ENCODE results near the gene ALDH4A1. TPM values are rescaled to one million over a fixed set of nuclear protein-coding genes. Genes with fewer than 3 reads are reported as not detected.

Gene ALDH4A1
- total and polyA plus RNA-seq, 2 experiments from 2014 or later, result 11.3 to 33.8 TPM

DNA sequence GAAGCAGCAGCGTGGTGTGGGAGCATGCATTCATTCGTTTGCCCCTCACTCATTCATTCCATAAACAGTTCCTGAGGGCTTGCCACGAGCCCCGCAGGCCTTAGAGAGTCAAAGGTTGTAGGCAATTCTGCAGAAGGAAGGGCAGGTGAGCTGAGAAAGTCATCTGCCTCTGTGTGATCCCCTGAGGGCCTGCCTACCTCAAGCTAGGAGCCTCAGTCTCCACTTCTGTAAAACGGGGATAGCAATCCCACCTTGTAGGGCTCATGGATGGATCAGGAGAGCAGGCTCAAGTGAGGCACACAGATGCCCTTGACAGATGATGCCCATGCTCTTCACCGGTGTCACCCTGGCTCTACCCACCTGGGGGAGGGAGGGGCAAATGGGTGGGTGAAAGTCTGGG is 26.6 kb upstream of the ALDH4A1 start:
- Mint-ChIP-seq H3K9me3 (peaks cover 3% of the 10 kb centered on the region; the same call in 2 of the 3 replicates), H3K4me3 (no peak overlapping the region), H3K27ac (no peak overlapping the region), H3K4me1 (peaks cover 26% of the 10 kb centered on the region), H3K36me3 (ENCODE audit: low read depth) (peaks cover 2% of the 10 kb centered on the region; the same call in 1 of the 3 replicates), H3K27me3 (ENCODE audit: insufficient read depth, low read depth, poor library complexity) (peaks cover 12% of the 10 kb centered on the region)
- Histone ChIP-seq H2AFZ (no peak overlapping the region), H3K27me3 (ENCODE audit: insufficient read depth) (no peaks in the 10 kb centered on the region), H3K4me2 (no peak overlapping the region), H3K4me3 (no peak overlapping the region), H3K36me3 (ENCODE audit: insufficient read depth) (no peaks in the 10 kb centered on the region), H3F3A (replicated peaks; ENCODE audit: low read depth) (no peaks in the 10 kb centered on the region), H4K20me1 (replicated peaks; ENCODE audit: insufficient read depth) (no peaks in the 10 kb centered on the region; the same call in 1 of the 2 replicates), H3K79me2 (replicated peaks; ENCODE audit: insufficient read depth) (no peaks in the 10 kb centered on the region), H3K9me2 (ENCODE audit: insufficient read depth) (no peaks in the 10 kb centered on the region), H3K27ac (ENCODE audit: low read depth) (no peak overlapping the region), H3K4me1 (ENCODE audit: insufficient read depth) (no peaks in the 10 kb centered on the region)
- ATAC-seq (no peak), DNase-seq (ENCODE audit: low spot score) (no peak)
- TF ChIP-seq ZNF462 (CRISPR knock-in tag; IDR thresholded peaks at IDR 0.05), result no peak
- no peak for TF ChIP-seq CREB1 (CRISPR knock-in tag; IDR thresholded peaks at IDR 0.05; ENCODE audit: low read depth)
- TF ChIP-seq NANOG (IDR thresholded peaks at IDR 0.05; ENCODE audit: borderline replicate concordance), result no peak
- TF ChIP-seq, protein P1, sequence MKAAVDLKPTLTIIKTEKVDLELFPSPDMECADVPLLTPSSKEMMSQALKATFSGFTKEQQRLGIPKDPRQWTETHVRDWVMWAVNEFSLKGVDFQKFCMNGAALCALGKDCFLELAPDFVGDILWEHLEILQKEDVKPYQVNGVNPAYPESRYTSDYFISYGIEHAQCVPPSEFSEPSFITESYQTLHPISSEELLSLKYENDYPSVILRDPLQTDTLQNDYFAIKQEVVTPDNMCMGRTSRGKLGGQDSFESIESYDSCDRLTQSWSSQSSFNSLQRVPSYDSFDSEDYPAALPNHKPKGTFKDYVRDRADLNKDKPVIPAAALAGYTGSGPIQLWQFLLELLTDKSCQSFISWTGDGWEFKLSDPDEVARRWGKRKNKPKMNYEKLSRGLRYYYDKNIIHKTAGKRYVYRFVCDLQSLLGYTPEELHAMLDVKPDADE (IDR thresholded peaks at IDR 0.05), result no peak
- TF ChIP-seq ZNF331 (CRISPR knock-in tag; IDR thresholded peaks at IDR 0.05; ENCODE audit: low read depth), result no peak
- TF ChIP-seq EZH2phosphoT487 (IDR thresholded peaks at IDR 0.05; ENCODE audit: unreplicated experiment), result no peak
- TF ChIP-seq, protein P2, sequence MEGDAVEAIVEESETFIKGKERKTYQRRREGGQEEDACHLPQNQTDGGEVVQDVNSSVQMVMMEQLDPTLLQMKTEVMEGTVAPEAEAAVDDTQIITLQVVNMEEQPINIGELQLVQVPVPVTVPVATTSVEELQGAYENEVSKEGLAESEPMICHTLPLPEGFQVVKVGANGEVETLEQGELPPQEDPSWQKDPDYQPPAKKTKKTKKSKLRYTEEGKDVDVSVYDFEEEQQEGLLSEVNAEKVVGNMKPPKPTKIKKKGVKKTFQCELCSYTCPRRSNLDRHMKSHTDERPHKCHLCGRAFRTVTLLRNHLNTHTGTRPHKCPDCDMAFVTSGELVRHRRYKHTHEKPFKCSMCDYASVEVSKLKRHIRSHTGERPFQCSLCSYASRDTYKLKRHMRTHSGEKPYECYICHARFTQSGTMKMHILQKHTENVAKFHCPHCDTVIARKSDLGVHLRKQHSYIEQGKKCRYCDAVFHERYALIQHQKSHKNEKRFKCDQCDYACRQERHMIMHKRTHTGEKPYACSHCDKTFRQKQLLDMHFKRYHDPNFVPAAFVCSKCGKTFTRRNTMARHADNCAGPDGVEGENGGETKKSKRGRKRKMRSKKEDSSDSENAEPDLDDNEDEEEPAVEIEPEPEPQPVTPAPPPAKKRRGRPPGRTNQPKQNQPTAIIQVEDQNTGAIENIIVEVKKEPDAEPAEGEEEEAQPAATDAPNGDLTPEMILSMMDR (conservative IDR thresholded peaks at IDR 0.05; ENCODE audit: low read depth in 2 of 2), result no peak
- TF ChIP-seq JUNB (IDR thresholded peaks at IDR 0.05; ENCODE audit: unreplicated experiment), result no peak
- no peak for TF ChIP-seq EZH2 (IDR thresholded peaks at IDR 0.05; ENCODE audit: low read depth, unreplicated experiment)
- TF ChIP-seq ZNF114 (CRISPR knock-in tag; IDR thresholded peaks at IDR 0.05), result no peak
- no peak for TF ChIP-seq REST (IDR thresholded peaks at IDR 0.05; ENCODE audit: unreplicated experiment)
- TF ChIP-seq STAT1 (IDR thresholded peaks at IDR 0.05; ENCODE audit: unreplicated experiment), result no peak
- no peak for TF ChIP-seq POLR2AphosphoS5 (IDR thresholded peaks at IDR 0.05; ENCODE audit: low read depth)
